Measurements from ENCODE around the gene SEC14L3.

The SEC14L3 gene

DNA sequence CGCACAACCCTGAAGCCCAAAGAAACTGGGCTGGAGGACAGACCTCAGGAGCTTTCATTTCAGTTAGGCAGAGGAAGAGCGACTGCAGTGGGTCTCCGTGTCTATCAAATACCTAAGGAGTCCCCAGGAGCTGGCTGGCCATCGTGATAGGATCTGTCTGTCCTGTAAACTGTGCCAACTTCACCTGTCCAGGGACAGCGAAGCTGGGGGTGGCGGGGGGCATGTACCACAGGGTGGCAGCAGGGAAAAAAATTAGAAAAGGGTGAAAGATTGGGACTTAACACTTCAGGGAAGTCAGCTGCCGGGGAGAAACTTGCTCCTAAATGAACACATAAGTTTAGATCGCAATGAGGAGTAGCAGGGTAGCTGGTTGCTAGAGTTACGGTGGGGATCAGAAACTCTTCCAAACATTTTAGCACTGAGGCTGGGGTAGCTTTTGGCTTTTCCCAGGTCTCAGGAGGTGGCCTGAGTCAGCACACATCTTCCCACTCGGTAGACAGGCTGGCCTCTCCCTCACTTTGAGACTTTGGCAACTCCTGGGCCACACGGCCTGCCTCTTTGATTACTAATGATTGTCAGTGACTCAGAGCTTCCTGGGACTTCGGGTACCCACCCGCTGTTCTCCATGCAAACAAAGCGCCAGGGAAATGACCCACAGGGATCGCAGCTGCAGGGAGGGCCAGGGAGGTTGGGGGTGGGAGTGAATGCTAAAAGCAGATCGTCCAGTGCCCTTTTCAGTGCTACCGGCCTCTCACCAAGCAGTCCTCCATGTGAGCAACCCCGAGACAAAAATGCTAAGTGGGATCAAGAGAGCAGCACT lies 49.1 kb downstream of the SEC14L3 start:
- peak; percentile 89 for DNase-seq

DNA sequence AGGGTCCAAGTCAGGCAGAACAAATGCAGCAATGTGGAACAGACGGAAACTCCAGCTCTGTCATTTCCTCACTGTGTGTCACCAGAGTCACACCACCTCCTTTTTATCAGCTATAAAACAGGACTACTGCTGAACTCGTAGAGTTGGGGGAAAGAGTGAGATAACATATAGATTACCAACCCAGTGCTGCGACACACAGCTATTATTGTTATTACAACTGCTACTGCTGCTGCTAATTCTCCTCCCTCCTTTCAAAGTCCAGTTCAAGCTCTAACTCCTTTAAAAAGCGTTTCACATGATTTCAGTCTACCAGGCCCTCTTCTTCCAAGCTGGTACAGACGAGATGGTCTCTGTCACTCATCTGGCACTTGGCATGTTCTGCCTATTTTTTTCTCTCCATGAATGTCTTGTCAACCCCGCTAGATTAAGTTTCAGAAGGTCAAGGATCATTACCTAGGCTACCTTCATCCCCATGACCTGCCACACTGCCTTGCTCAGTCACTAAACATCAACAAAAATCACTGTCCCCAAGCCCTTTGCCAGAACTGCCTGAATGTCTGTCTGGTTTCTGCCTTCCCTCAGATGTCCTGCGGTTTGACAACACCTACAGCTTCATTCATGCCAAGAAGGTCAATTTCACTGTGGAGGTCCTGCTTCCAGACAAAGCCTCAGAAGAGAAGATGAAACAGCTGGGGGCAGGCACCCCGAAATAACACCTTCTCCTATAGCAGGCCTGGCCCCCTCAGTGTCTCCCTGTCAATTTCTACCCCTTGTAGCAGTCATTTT lies 49.9 kb downstream of the SEC14L3 start:
- no peak for DNase-seq

DNA sequence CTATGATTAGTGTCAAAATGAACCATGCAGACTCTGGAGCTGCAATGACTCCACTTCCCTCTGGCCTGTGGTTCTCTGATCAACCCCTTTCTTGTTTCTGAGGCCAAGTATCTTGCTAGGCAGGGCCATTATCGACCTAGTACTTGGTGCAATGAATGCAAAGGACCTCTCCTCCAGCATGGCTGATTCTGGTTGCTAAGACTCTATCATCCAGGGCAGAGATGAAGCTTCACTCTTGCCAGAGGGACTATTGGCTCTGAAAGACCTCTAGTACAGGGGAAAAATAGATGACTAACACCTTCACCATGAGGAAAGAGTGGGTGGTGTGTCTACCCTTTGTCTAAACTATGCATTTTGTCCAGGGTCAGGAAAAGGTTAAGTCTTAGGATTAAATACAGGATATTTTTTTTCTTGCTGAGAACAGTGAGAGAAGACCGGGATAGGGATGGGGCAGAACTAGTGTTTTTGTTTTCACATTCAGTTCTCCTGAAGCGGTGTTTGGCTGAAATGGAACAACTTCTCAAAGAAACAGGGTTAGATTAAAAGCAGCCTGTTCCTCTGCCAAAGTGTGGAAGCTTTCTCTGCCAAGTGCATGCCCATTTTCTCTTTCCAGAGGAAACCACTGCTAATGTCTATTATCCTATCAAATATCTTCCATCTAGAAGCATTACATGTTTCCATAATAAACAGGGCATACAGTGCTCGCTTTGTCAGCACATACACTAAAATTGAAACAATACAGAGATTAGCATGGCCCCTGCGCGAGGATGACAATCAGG lies 51.3 kb downstream of the SEC14L3 start:
- peak; percentile 80 for DNase-seq

- DNase-seq = no peak
Measured at GRCh38 chr22:30416837-30417236, 55.0 kb downstream of the SEC14L3 start.

DNA sequence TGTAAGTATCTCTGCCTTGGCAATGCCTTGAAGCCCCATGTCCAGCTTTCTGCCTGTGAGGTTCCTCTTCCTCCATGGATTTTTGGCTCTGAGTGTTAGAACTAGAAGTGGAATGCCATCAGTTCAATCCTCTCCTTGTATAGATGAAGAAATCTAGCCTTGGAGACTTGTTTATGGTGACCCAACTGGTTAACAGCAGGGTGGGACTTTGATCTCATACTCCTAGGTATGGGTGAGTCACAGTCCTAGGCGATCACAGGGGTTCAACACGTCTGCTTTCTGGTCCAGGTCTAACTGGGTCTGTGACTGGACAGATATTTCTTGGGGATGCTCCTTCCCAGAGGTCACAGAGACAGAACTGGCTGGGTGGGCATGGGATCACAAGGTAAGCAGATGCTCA lies 55.4 kb downstream of the SEC14L3 start:
- DNase-seq = no peak

- no peak for DNase-seq
Measured at GRCh38 chr22:30414525-30415047, 57.2 kb downstream of the SEC14L3 start.

DNA sequence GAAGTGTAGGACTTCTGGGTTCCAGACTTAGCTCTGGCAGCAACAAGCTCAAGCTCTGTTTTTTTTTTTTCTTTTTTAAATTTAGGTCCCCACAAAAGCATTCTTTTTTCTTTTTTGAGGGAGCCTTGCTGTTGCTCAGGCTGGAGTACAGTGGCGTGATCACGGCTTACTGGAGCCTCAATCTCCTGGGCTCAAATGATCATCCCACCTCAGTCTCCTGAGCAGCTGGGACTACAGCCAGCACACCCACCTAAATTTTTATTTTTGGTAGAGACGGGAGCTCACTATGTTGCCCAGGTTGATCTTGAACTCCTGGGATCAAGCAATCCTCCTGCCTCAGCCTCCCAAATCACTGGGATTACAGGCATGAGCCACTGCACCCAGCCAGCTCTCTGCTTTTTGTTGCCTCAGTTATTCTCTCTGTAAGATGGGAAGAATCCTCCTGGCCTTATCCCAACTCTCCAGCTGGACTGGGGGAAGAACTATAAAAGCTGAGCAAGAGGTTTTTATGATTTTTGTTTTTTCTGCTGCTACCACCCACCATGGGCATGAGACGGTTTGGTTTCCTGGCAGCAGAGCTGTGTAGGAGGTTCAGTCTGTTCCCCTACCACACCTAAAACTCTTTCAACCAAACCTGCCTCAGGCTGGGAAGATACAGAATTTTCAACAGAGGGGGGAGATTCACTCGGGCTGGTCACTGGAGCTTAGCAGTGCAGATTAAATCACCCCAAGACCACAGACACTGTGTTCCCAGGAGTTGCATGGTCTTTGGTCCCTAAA lies 57.9 kb downstream of the SEC14L3 start:
- no peak for DNase-seq

DNA sequence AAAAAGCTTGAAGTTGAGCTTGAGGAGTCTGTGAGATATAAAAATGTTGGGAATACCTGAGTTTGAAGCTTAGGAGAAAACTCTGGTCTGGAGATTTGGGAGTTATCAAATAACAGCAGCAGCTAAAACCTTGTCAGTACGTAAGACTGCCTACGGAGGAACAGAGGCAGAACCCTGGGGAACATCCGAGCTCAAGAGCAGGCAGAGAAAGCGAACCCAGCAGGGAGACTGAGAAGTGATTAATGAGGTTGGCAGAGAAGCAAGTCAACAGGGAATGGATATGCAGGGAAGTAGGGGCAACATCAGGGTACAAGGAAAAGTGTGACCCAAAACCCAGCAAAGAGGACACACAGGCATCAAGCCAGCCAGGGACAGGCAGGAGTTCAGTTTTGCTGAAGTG lies 58.8 kb downstream of the SEC14L3 start:
- no peak for DNase-seq

DNA sequence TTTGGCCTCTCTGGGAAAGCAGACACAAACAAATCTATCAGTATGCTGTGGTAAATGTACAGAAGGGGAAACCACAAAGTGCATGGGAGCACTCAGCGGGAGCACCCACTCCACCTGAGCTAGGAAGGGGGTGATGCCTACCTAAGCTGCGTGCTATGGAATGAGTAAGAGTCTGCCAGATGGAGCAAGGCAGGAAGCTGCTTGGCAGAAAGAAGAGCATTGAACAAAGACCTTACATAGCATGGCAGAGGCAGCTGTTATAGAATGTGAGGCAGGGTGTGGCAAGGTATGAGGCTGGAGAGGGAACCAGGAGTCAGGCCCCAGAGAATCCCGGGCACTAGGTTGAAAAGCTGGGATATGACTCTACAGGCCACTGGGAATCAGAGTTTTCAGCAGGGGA lies 60.0 kb downstream of the SEC14L3 start:
- DNase-seq = no peak

Measured in fibroblast of skin of abdomen (primary cell).